Parathyroid adenoma (tissue), 2 donors: ENCODE data around the gene POLE4.

Experiments used
- H2AFZ ChIP-seq: fragments of 300-600 bp; sonication (generic); one replicate; pipeline ENCODE4 v1.7.0; 2017; ENCODE audit warnings: antibody characterized with exemption, mild to moderate bottlenecking
- H3K27ac ChIP-seq: fragments of 300-600 bp; sonication (generic); one replicate; pipeline ENCODE4 v1.7.0; 2017
- H3K27me3 ChIP-seq: fragments of 300-600 bp; sonication (generic); one replicate; pipeline ENCODE4 v1.7.0; 2017; ENCODE audit warnings: low read length; ENCODE audit not compliant: control insufficient read depth, insufficient read depth
- H3K36me3 ChIP-seq: fragments of 300-600 bp; sonication (generic); one replicate; pipeline ENCODE4 v1.7.0; 2017; ENCODE audit warnings: low read length; ENCODE audit not compliant: control insufficient read depth, insufficient read depth
- H3K4me1 ChIP-seq: fragments of 300-600 bp; sonication (generic); one replicate; pipeline ENCODE4 v1.7.0; 2017; ENCODE audit warnings: control low read depth
- H3K4me2 ChIP-seq: fragments of 300-600 bp; sonication (generic); one replicate; pipeline ENCODE4 v1.7.0; 2017; ENCODE audit warnings: low read length
- H3K4me3 ChIP-seq: fragments of 300-600 bp; sonication (generic); one replicate; pipeline ENCODE4 v1.7.0; 2017; ENCODE audit warnings: low read depth, low read length
- H3K79me2 ChIP-seq: fragments of 300-600 bp; sonication (generic); one replicate; pipeline ENCODE4 v1.7.0; 2017; ENCODE audit warnings: control low read depth
- H3K9ac ChIP-seq: fragments of 300-600 bp; sonication (generic); one replicate; pipeline ENCODE4 v1.7.0; 2017; ENCODE audit warnings: mild to moderate bottlenecking
- H3K9me3 ChIP-seq: fragments of 300-600 bp; sonication (generic); one replicate; pipeline ENCODE4 v1.7.0; 2017; ENCODE audit warnings: low read length; ENCODE audit not compliant: control insufficient read depth
- TF ChIP-seq, protein P1 (sequence below): fragments of 300-600 bp; sonication (generic); IDR thresholded peaks from one replicate; pipeline ENCODE4 v1.7.0; 2017; ENCODE audit warnings: antibody characterized with exemption, mild to moderate bottlenecking
- donor health status: primary hyperparathyroidism.

The POLE4 gene

DNA sequence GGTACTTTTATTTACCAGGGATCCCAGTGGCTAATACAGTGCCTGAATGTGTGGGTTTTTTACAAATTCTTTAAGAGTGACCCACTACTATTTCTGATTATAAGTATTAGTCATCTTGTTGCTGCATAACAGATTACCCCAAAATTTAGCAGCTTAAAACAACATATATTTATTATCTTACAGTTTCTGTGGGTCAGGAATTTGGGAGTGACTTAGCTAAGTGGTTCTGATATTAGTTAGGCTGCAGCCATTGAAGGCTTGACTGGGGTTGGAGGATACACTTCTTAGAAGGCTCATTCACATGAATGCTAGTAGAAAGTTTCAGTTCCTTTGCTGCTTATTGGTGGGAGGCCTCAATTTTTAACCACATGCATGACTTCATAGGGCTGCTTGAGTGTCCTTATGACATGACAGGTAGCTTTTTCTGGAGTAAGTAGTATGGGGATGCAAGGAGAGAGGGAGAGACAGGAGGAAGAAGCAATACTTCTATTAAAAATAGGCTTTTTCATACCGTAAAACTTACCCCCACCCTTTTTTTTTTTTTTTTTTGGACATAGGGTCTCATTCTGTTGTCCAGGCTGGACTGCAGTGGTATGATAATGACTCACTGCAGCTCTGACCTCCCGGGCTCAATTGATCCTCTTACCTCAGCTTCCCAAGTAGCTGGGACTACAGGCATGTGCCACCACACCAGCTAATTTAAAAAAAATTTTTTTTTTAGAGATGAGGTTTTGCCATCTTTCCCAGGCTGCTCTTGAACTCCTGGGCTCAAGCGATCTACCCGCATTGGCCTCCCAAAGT, 13.3 kb upstream of the POLE4 start:
- H3K27me3 ChIP-seq, result no peaks in the 10 kb centered on the region
- no peak overlapping the region for H3K27ac ChIP-seq
- H3K4me2 ChIP-seq, result no peak overlapping the region
- H3K9ac ChIP-seq, result no peak overlapping the region
- no peaks in the 10 kb centered on the region for H3K36me3 ChIP-seq
- H3K4me3 ChIP-seq, result no peak overlapping the region
- H3K4me1 ChIP-seq, result no peaks in the 10 kb centered on the region
- TF ChIP-seq, protein P1, sequence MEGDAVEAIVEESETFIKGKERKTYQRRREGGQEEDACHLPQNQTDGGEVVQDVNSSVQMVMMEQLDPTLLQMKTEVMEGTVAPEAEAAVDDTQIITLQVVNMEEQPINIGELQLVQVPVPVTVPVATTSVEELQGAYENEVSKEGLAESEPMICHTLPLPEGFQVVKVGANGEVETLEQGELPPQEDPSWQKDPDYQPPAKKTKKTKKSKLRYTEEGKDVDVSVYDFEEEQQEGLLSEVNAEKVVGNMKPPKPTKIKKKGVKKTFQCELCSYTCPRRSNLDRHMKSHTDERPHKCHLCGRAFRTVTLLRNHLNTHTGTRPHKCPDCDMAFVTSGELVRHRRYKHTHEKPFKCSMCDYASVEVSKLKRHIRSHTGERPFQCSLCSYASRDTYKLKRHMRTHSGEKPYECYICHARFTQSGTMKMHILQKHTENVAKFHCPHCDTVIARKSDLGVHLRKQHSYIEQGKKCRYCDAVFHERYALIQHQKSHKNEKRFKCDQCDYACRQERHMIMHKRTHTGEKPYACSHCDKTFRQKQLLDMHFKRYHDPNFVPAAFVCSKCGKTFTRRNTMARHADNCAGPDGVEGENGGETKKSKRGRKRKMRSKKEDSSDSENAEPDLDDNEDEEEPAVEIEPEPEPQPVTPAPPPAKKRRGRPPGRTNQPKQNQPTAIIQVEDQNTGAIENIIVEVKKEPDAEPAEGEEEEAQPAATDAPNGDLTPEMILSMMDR, result no peak
- H2AFZ ChIP-seq, result no peak overlapping the region
- no peaks in the 10 kb centered on the region for H3K9me3 ChIP-seq
- H3K79me2 ChIP-seq, result no peaks in the 10 kb centered on the region

DNA sequence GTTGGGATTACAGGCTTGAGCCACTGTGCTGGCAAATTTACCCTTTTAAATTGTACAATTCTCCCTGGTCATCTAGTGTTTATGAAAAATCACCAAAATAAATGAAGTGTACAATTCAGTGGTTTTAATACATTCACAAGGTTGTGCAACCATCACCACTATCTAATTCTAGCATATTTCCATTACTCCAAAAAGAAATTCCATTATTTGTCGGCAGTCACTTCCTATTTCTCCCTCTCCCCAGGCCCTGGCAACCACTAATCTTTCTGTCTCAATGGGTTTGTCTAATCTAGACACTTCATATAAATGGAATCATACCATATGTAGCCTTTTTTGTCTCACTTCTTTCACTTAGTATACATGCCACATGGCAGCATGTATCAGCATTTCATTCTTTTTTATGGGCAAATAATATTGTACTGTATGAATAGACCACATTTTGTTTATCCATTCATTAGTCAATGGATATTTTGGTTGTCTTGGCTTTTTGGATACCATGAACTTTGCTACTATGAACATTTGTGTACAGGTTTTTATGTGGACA, 12.6 kb upstream of the POLE4 start:
- Histone ChIP-seq H2AFZ (no peak overlapping the region), H3K4me2 (no peak overlapping the region), H3K4me3 (no peak overlapping the region), H3K4me1 (no peaks in the 10 kb centered on the region), H3K79me2 (no peaks in the 10 kb centered on the region), H3K27ac (no peak overlapping the region), H3K9ac (no peak overlapping the region), H3K27me3 (no peaks in the 10 kb centered on the region), H3K9me3 (no peaks in the 10 kb centered on the region), H3K36me3 (no peaks in the 10 kb centered on the region)
- TF ChIP-seq, protein P1, result no peak

DNA sequence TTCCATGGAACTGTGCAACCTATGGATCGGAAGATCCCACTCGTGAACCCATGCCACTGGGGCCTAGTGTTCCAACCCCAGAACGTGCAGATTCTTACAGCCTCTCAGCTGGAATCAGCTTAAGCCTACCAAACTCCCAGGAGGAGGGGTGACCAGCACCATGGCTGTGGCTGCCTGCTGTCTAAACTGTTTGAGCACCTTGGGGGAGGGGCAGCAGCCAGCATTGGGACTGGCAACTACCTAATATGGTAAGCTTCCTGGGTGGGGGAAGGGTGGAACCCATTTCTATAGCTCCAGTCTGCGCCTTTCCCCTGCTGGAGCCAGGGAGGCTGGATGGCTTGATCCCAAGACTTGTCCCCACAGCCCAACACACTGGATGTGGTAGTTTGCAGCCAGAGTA, 10.7 kb upstream of the POLE4 start:
- H3K79me2 ChIP-seq, result no peaks in the 10 kb centered on the region
- no peak overlapping the region for H3K4me3 ChIP-seq
- H3K36me3 ChIP-seq, result no peaks in the 10 kb centered on the region
- H3K4me2 ChIP-seq, result no peak overlapping the region
- no peaks in the 10 kb centered on the region for H3K27me3 ChIP-seq
- no peak overlapping the region for H2AFZ ChIP-seq
- TF ChIP-seq, protein P1, result no peak
- no peak overlapping the region for H3K27ac ChIP-seq
- no peaks in the 10 kb centered on the region for H3K4me1 ChIP-seq
- no peak overlapping the region for H3K9ac ChIP-seq
- no peaks in the 10 kb centered on the region for H3K9me3 ChIP-seq

DNA sequence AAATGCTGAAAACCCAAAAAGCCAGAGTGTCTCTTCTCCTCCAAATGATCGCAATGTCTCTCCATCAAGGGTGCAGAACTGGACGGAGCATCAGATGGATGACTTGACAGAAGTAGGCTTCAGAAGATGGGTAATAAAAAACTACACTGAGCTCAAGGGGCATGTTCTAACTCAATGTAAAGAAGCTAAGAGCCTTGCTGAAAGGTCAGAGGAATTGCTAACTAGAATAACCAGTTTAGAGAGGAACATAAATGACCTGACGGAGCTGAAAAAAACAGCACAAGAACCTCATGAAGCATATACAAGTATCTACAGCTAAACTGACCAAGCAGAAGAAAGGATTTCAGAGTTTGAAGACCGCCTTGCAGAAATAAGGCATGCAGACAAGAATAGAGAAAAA, 9.7 kb upstream of the POLE4 start:
- H3K9me3 ChIP-seq, result no peaks in the 10 kb centered on the region
- H3K27ac ChIP-seq, result no peak overlapping the region
- TF ChIP-seq, protein P1, result no peak
- no peak overlapping the region for H2AFZ ChIP-seq
- no peaks in the 10 kb centered on the region for H3K4me1 ChIP-seq
- H3K27me3 ChIP-seq, result no peaks in the 10 kb centered on the region
- no peak overlapping the region for H3K4me2 ChIP-seq
- H3K79me2 ChIP-seq, result no peaks in the 10 kb centered on the region
- no peaks in the 10 kb centered on the region for H3K36me3 ChIP-seq
- H3K4me3 ChIP-seq, result no peak overlapping the region
- no peak overlapping the region for H3K9ac ChIP-seq
